Caco-2 (cell line): ENCODE data around the gene GPBP1. TPM values are rescaled to one million over a fixed set of nuclear protein-coding genes. Genes with fewer than 3 reads are reported as not detected.
"Not testable (repeated sequence)": the region's sequence is repeated elsewhere in the genome, so short reads cannot be mapped to it uniquely, and the experiment has no call there.

Source experiments
- BruUV-seq: library from RNA; stranded (reverse); fragments of 400-500 nt; replicated peaks from 2 replicates; lab custom pipeline; 2021; lab: Mats Ljungman, UMichigan
- CTCF ChIA-PET: fragments of 300-600 bp; sonication (Branson Sonifier 250); formaldehyde crosslinking; loops from one replicate; lab custom pipeline; 2022; ENCODE audit warnings: antibody characterized with exemption; lab: Charles Lee
- POLR2A ChIA-PET: fragments of 300-600 bp; sonication (Branson Sonifier 250); formaldehyde crosslinking; loops from one replicate; lab custom pipeline; 2022; ENCODE audit warnings: antibody characterized with exemption; lab: Charles Lee
- DNase-seq, 2 experiments: peaks; one replicate each; pipeline versions ENCODE4 v3.0.0 to v3.0.0-alpha.2; 2020 to 2022
- H3K27me3 ChIP-seq: replicated peaks from 2 replicates; pipeline ENCODE4 v1.6.0; 2011; ENCODE audit warnings: low read length; ENCODE audit not compliant: control insufficient read depth, insufficient read depth
- H3K36me3 ChIP-seq: 2 replicates; pipeline ENCODE4 v1.5.1; 2011; ENCODE audit warnings: low read length; ENCODE audit not compliant: control insufficient read depth, insufficient read depth
- H3K4me1 ChIP-seq: fragments of 250-450 bp; sonication (Bioruptor Pico); 2 replicates; pipeline ENCODE4 v1.5.1; 2020; ENCODE audit warnings: mild to moderate bottlenecking
- H3K4me3 ChIP-seq: 2 replicates; pipeline ENCODE4 v1.5.1; 2011; ENCODE audit warnings: low read depth, mild to moderate bottlenecking, control low read depth, low read length
- H3K9me3 ChIP-seq: fragments of 250-450 bp; sonication (Bioruptor Pico); 2 replicates; pipeline ENCODE4 v1.5.1; 2020; ENCODE audit warnings: mild to moderate bottlenecking, moderate library complexity
- H3K27ac Mint-ChIP-seq: one replicate; pipeline ENCODE4 v1.8.0; 2022; ENCODE audit warnings: mixed read lengths; ENCODE audit not compliant: unreplicated experiment
- H3K27me3 Mint-ChIP-seq: one replicate; pipeline ENCODE4 v1.8.0; 2022; ENCODE audit warnings: mixed read lengths; ENCODE audit not compliant: insufficient read depth, unreplicated experiment
- H3K36me3 Mint-ChIP-seq: one replicate; pipeline ENCODE4 v1.8.0; 2022; ENCODE audit warnings: mild to moderate bottlenecking, mixed read lengths; ENCODE audit not compliant: insufficient read depth, unreplicated experiment
- H3K4me1 Mint-ChIP-seq: one replicate; pipeline ENCODE4 v1.8.0; 2022; ENCODE audit warnings: low read depth, mixed read lengths; ENCODE audit not compliant: unreplicated experiment
- H3K4me3 Mint-ChIP-seq: one replicate; pipeline ENCODE4 v1.8.0; 2022; ENCODE audit warnings: mild to moderate bottlenecking, moderate library complexity, mixed read lengths; ENCODE audit not compliant: unreplicated experiment
- H3K9me3 Mint-ChIP-seq: one replicate; pipeline ENCODE4 v1.8.0; 2022; ENCODE audit warnings: mixed read lengths; ENCODE audit not compliant: unreplicated experiment
- CTCF ChIP-seq, 2 experiments: fragments of 200-600 bp in 1 of 2; IDR thresholded peaks; 1 replicate in 1 of 2; 2 replicates in 1 of 2; pipeline versions ENCODE4 v1.5.1 to v1.8.0; 2011 to 2022; ENCODE audit warnings: antibody characterized with exemption in 1 of 2, control low read depth in 1 of 2, inconsistent platforms in 1 of 2, low read depth in 1 of 2, low read length in 1 of 2, mild to moderate bottlenecking in 1 of 2, moderate library complexity in 1 of 2; ENCODE audit not compliant: insufficient read depth in 1 of 2, severe bottlenecking in 1 of 2, unreplicated experiment in 1 of 2
- intact Hi-C: fragments of 100-400 bp; cut with micrococcal nuclease; formaldehyde crosslinking; loops from one replicate; pipeline ENCODE4 v1.10.0; 2022; ENCODE audit not compliant: unreplicated experiment
- total RNA-seq: library from RNA; stranded (reverse); gene quantifications from 2 replicates; pipeline ENCODE4 v1.2.3, GENCODE V29; 2022

GPBP1 gene
- total RNA-seq, 1 experiment from 2014 or later, result 100 TPM

GRCh38 chr5:57186194-57186593 lies 12.3 kb downstream of the GPBP1 start:
- no peak for TF ChIP-seq CTCF (IDR thresholded peaks at IDR 0.05; ENCODE audit: insufficient read depth in 1 of 2, low read depth in 1 of 2, low read length in 1 of 2, severe bottlenecking in 1 of 2, unreplicated experiment in 1 of 2)
- ChIA-PET POLR2A (no interaction called here), CTCF (no interaction called here)
- H3K4me1 ChIP-seq, result peaks cover 13% of the 10 kb centered on the region; the same call in 1 of the 2 replicates
- no peak overlapping the region for H3K4me3 Mint-ChIP-seq
- no peaks in the 10 kb centered on the region for H3K9me3 ChIP-seq
- H3K9me3 Mint-ChIP-seq, result no peaks in the 10 kb centered on the region
- H3K4me3 ChIP-seq, result no peak overlapping the region
- H3K36me3 Mint-ChIP-seq, result peaks cover 55% of the 10 kb centered on the region
- intact Hi-C loops, result no loop called here
- no peaks in the 10 kb centered on the region for H3K27me3 Mint-ChIP-seq
- H3K36me3 ChIP-seq, result no peaks in the 10 kb centered on the region; the same call in none of the 2 replicates
- H3K27me3 ChIP-seq, result no peaks in the 10 kb centered on the region
- peaks cover 7% of the 10 kb centered on the region for H3K4me1 Mint-ChIP-seq
- no peak overlapping the region for H3K27ac Mint-ChIP-seq
- DNase-seq, result no peak
- BruUV-seq, result no TSS peak

- H3K4me3 Mint-ChIP-seq, H3K27ac Mint-ChIP-seq, H3K9me3 ChIP-seq, DNase-seq, H3K27me3 Mint-ChIP-seq, intact Hi-C loops, BruUV-seq, H3K4me3 ChIP-seq, H3K36me3 ChIP-seq, CTCF ChIA-PET, H3K9me3 Mint-ChIP-seq, H3K27me3 ChIP-seq, H3K4me1 Mint-ChIP-seq: not testable (repeated sequence)
- POLR2A ChIA-PET, result interaction anchor here (0.6 kb wide), 1 partner anchor 50 kb away, joined by 4 read pairs; no protein-coding TSS in a partner anchor
- H3K4me1 ChIP-seq, result peaks cover 13% of the 10 kb centered on the region; the same call in 1 of the 2 replicates
- H3K36me3 Mint-ChIP-seq, result peaks cover 62% of the 10 kb centered on the region
Observed at GRCh38 chr5:57187977-57188376, 14.1 kb downstream of the GPBP1 start.

- peaks cover 61% of the 10 kb centered on the region for H3K36me3 Mint-ChIP-seq
- DNase-seq, result no peak
- H3K4me3 ChIP-seq, result no peak overlapping the region
- H3K9me3 ChIP-seq, result no peaks in the 10 kb centered on the region; the same call in 1 of the 2 replicates
- no peaks in the 10 kb centered on the region for H3K27me3 Mint-ChIP-seq
- CTCF ChIA-PET, result interaction anchor here (0.7 kb wide), 1 partner anchor 52 kb away, joined by 5 read pairs; no protein-coding TSS in a partner anchor
- no TSS peak for BruUV-seq
- H3K4me3 Mint-ChIP-seq, result no peak overlapping the region
- no peaks in the 10 kb centered on the region; the same call in 1 of the 2 replicates for H3K36me3 ChIP-seq
- peaks cover 8% of the 10 kb centered on the region; the same call in 1 of the 2 replicates for H3K4me1 ChIP-seq
- H3K4me1 Mint-ChIP-seq, result peaks cover 7% of the 10 kb centered on the region
- TF ChIP-seq CTCF (IDR thresholded peaks at IDR 0.05; ENCODE audit: insufficient read depth in 1 of 2, low read depth in 1 of 2, low read length in 1 of 2, severe bottlenecking in 1 of 2, unreplicated experiment in 1 of 2), result no peak
- intact Hi-C loops, result no loop called here
- POLR2A ChIA-PET, result no interaction called here
- H3K27ac Mint-ChIP-seq, result no peak overlapping the region
- no peaks in the 10 kb centered on the region for H3K9me3 Mint-ChIP-seq
- H3K27me3 ChIP-seq, result no peaks in the 10 kb centered on the region
Observed at GRCh38 chr5:57189515-57189914, 15.7 kb downstream of the GPBP1 start.
